ENCODE data around the gene TSC1.

TSC1 gene

DNA sequence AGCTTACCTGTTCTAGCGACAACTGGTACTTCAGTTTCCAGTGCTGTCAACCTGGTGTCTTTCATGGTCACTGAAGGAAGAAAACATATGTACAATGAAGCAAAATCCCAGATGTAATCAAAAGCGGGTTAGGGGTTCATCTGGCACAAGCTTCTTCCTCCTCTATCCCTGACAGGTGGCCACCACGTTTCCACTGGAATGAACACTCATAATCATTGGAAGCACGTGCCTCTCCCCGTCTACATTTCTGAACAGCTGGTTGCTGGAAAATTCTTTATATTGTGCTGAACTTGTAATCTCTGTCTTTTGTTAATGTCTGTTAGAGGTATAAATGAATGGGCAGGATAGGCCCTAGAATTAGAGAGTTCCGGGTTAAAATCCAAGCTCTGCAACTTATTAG, 9.4 kb downstream of the TSC1 start:
- H3K36me3 ChIP-seq (ENCODE audit: insufficient read depth, low read length), result peaks cover 5% of the 10 kb centered on the region
- H3K27me3 ChIP-seq (ENCODE audit: insufficient read depth, low read length), result no peaks in the 10 kb centered on the region
- peaks cover 34% of the 10 kb centered on the region for H3K79me2 ChIP-seq (ENCODE audit: control insufficient read depth, insufficient read depth, low read length, unreplicated experiment)
- no peak overlapping the region for H2AFZ ChIP-seq (ENCODE audit: low read length, unreplicated experiment)
- no peak overlapping the region for H3K27ac ChIP-seq (ENCODE audit: low read depth, low read length)
- peaks cover 5% of the 10 kb centered on the region for H3K4me1 ChIP-seq (ENCODE audit: control insufficient read depth, insufficient read depth, low read length, unreplicated experiment)
- no peak overlapping the region for H3K4me3 ChIP-seq (ENCODE audit: low read depth, low read length)

- peaks cover 14% of the 10 kb centered on the region for H3K79me2 ChIP-seq (ENCODE audit: control insufficient read depth, insufficient read depth, low read length, unreplicated experiment)
- H3K27me3 ChIP-seq (ENCODE audit: insufficient read depth, low read length), result no peaks in the 10 kb centered on the region
- H3K4me3 ChIP-seq (ENCODE audit: low read depth, low read length), result no peak overlapping the region
- H3K27ac ChIP-seq (ENCODE audit: low read depth, low read length), result no peak overlapping the region
- H3K4me1 ChIP-seq (ENCODE audit: control insufficient read depth, insufficient read depth, low read length, unreplicated experiment), result no peaks in the 10 kb centered on the region
- H2AFZ ChIP-seq (ENCODE audit: low read length, unreplicated experiment), result no peak overlapping the region
- peaks cover 14% of the 10 kb centered on the region for H3K36me3 ChIP-seq (ENCODE audit: insufficient read depth, low read length)
These were observed 13.2 kb downstream of the TSC1 start for GRCh38 chr9:132931178-132931735.

GRCh38 chr9:132927704-132928103, 16.7 kb downstream of the TSC1 start:
- Histone ChIP-seq H3K4me1 (ENCODE audit: control insufficient read depth, insufficient read depth, low read length, unreplicated experiment) (no peaks in the 10 kb centered on the region), H3K79me2 (ENCODE audit: control insufficient read depth, insufficient read depth, low read length, unreplicated experiment) (no peaks in the 10 kb centered on the region), H2AFZ (ENCODE audit: low read length, unreplicated experiment) (no peak overlapping the region), H3K27ac (ENCODE audit: low read depth, low read length) (no peak overlapping the region), H3K36me3 (ENCODE audit: insufficient read depth, low read length) (peaks cover 40% of the 10 kb centered on the region), H3K27me3 (ENCODE audit: insufficient read depth, low read length) (no peaks in the 10 kb centered on the region), H3K4me3 (ENCODE audit: low read depth, low read length) (no peak overlapping the region)

GRCh38 chr9:132923346-132923902, 21.0 kb downstream of the TSC1 start:
- Histone ChIP-seq H3K79me2 (ENCODE audit: control insufficient read depth, insufficient read depth, low read length, unreplicated experiment) (no peaks in the 10 kb centered on the region), H3K36me3 (ENCODE audit: insufficient read depth, low read length) (peaks cover 47% of the 10 kb centered on the region)

GRCh38 chr9:132919614-132920268, 24.7 kb downstream of the TSC1 start:
- Histone ChIP-seq H3K4me1 (ENCODE audit: control insufficient read depth, insufficient read depth, low read length, unreplicated experiment) (no peaks in the 10 kb centered on the region), H3K27me3 (ENCODE audit: insufficient read depth, low read length) (no peaks in the 10 kb centered on the region), H2AFZ (ENCODE audit: low read length, unreplicated experiment) (no peak overlapping the region), H3K27ac (ENCODE audit: low read depth, low read length) (no peak overlapping the region), H3K36me3 (ENCODE audit: insufficient read depth, low read length) (peaks cover 27% of the 10 kb centered on the region), H3K4me3 (ENCODE audit: low read depth, low read length) (no peak overlapping the region), H3K79me2 (ENCODE audit: control insufficient read depth, insufficient read depth, low read length, unreplicated experiment) (no peaks in the 10 kb centered on the region)

More at GRCh38 chr9:132923346-132923902, 21.0 kb downstream of the TSC1 start:
- Histone ChIP-seq H3K4me3 (ENCODE audit: low read depth, low read length) (no peak overlapping the region), H3K4me1 (ENCODE audit: control insufficient read depth, insufficient read depth, low read length, unreplicated experiment) (no peaks in the 10 kb centered on the region), H3K27me3 (ENCODE audit: insufficient read depth, low read length) (no peaks in the 10 kb centered on the region), H2AFZ (ENCODE audit: low read length, unreplicated experiment) (no peak overlapping the region), H3K27ac (ENCODE audit: low read depth, low read length) (no peak overlapping the region)

DNA sequence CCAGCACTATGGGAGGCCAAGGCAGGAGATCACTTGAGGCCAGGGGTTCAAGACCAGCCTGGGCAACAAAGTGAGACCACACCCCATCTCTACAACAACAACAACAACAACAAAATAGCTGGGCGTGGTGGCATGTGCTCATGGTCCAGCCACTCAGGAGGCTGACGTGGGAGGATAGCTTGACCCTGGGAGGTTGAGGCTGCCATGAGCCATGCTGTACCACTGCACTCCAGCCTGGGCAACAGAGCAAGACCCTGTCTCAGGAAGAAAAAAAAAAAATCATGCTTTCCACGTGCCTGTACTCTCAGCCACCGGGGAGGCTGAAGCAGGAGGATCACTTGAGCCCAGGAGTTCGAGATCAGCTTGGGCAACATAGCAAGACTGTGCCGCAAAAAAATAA, 29.5 kb downstream of the TSC1 start:
- H2AFZ ChIP-seq (ENCODE audit: low read length, unreplicated experiment), result no peak overlapping the region
- H3K27ac ChIP-seq (ENCODE audit: low read depth, low read length), result no peak overlapping the region
- no peaks in the 10 kb centered on the region for H3K4me1 ChIP-seq (ENCODE audit: control insufficient read depth, insufficient read depth, low read length, unreplicated experiment)
- no peaks in the 10 kb centered on the region for H3K27me3 ChIP-seq (ENCODE audit: insufficient read depth, low read length)
- peaks cover 17% of the 10 kb centered on the region; the same call in 1 of the 2 replicates for H3K36me3 ChIP-seq (ENCODE audit: insufficient read depth, low read length)
- H3K4me3 ChIP-seq (ENCODE audit: low read depth, low read length), result no peak overlapping the region
- no peaks in the 10 kb centered on the region for H3K79me2 ChIP-seq (ENCODE audit: control insufficient read depth, insufficient read depth, low read length, unreplicated experiment)

- H2AFZ ChIP-seq (ENCODE audit: low read length, unreplicated experiment), result no peak overlapping the region
- no peaks in the 10 kb centered on the region for H3K79me2 ChIP-seq (ENCODE audit: control insufficient read depth, insufficient read depth, low read length, unreplicated experiment)
- H3K27me3 ChIP-seq (ENCODE audit: insufficient read depth, low read length), result no peaks in the 10 kb centered on the region
- H3K4me3 ChIP-seq (ENCODE audit: low read depth, low read length), result no peak overlapping the region
- H3K4me1 ChIP-seq (ENCODE audit: control insufficient read depth, insufficient read depth, low read length, unreplicated experiment), result no peaks in the 10 kb centered on the region
- H3K36me3 ChIP-seq (ENCODE audit: insufficient read depth, low read length), result peaks cover 22% of the 10 kb centered on the region
- H3K27ac ChIP-seq (ENCODE audit: low read depth, low read length), result no peak overlapping the region
These were observed 32.3 kb downstream of the TSC1 start for GRCh38 chr9:132912131-132912530.

DNA sequence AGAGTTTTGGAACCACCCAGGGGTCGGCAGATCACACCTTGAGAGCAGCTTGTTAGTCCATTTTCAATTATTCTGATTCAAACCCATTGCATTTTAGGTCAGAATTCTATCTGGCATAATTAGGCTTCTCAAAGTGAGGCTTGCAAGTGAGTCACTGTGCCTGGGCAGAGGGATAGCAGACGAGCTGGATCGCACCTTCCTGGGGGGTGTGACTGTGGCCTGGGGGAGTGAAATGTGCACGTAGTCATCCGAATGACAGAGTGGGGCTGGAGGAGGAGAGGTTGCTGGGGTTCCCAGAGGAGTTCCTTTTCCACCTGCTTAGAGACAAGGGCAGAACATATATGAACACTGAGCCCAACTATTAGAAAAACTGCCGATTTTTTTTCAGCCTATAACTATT, 34.0 kb downstream of the TSC1 start:
- no peaks in the 10 kb centered on the region for H3K4me1 ChIP-seq (ENCODE audit: control insufficient read depth, insufficient read depth, low read length, unreplicated experiment)
- no peak overlapping the region for H3K27ac ChIP-seq (ENCODE audit: low read depth, low read length)
- no peak overlapping the region for H2AFZ ChIP-seq (ENCODE audit: low read length, unreplicated experiment)
- H3K79me2 ChIP-seq (ENCODE audit: control insufficient read depth, insufficient read depth, low read length, unreplicated experiment), result no peaks in the 10 kb centered on the region
- no peak overlapping the region for H3K4me3 ChIP-seq (ENCODE audit: low read depth, low read length)
- H3K27me3 ChIP-seq (ENCODE audit: insufficient read depth, low read length), result no peaks in the 10 kb centered on the region
- H3K36me3 ChIP-seq (ENCODE audit: insufficient read depth, low read length), result peaks cover 18% of the 10 kb centered on the region

GRCh38 chr9:132909311-132909710, 35.1 kb downstream of the TSC1 start:
- Histone ChIP-seq H3K79me2 (ENCODE audit: control insufficient read depth, insufficient read depth, low read length, unreplicated experiment) (no peaks in the 10 kb centered on the region), H3K4me1 (ENCODE audit: control insufficient read depth, insufficient read depth, low read length, unreplicated experiment) (no peaks in the 10 kb centered on the region), H3K36me3 (ENCODE audit: insufficient read depth, low read length) (peaks cover 18% of the 10 kb centered on the region), H3K27ac (ENCODE audit: low read depth, low read length) (no peak overlapping the region), H3K27me3 (ENCODE audit: insufficient read depth, low read length) (no peaks in the 10 kb centered on the region), H2AFZ (ENCODE audit: low read length, unreplicated experiment) (no peak overlapping the region), H3K4me3 (ENCODE audit: low read depth, low read length) (no peak overlapping the region)

DNA sequence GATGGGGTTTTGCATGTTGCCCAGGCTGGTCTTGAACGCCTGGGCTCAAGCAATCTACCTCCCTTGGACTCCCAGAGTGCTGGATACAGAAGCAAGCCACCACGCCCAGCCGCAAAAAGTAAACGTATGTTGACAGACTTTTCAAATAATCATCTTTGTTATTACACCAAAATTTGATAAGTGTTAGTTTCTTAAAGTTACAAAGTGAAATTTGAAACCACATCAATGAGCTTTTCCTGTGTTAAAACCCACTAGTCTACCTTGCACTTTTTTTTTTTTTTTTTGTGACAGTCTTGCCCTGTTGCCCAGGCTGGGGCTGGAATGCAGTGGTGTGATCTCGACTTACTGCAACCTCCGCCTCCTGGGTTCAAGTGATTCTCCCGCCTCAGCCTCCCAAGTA, 35.8 kb downstream of the TSC1 start:
- no peaks in the 10 kb centered on the region for H3K27me3 ChIP-seq (ENCODE audit: insufficient read depth, low read length)
- H3K27ac ChIP-seq (ENCODE audit: low read depth, low read length), result no peak overlapping the region
- H2AFZ ChIP-seq (ENCODE audit: low read length, unreplicated experiment), result no peak overlapping the region
- no peak overlapping the region for H3K4me3 ChIP-seq (ENCODE audit: low read depth, low read length)
- H3K36me3 ChIP-seq (ENCODE audit: insufficient read depth, low read length), result peaks cover 18% of the 10 kb centered on the region
- no peaks in the 10 kb centered on the region for H3K4me1 ChIP-seq (ENCODE audit: control insufficient read depth, insufficient read depth, low read length, unreplicated experiment)
- H3K79me2 ChIP-seq (ENCODE audit: control insufficient read depth, insufficient read depth, low read length, unreplicated experiment), result no peaks in the 10 kb centered on the region

GRCh38 chr9:132905726-132906125, 38.7 kb downstream of the TSC1 start:
- H3K36me3 ChIP-seq (ENCODE audit: insufficient read depth, low read length), result peaks cover 12% of the 10 kb centered on the region
- H3K79me2 ChIP-seq (ENCODE audit: control insufficient read depth, insufficient read depth, low read length, unreplicated experiment), result no peaks in the 10 kb centered on the region
- H3K27me3 ChIP-seq (ENCODE audit: insufficient read depth, low read length), result no peaks in the 10 kb centered on the region
- no peak overlapping the region for H3K4me3 ChIP-seq (ENCODE audit: low read depth, low read length)
- H3K4me1 ChIP-seq (ENCODE audit: control insufficient read depth, insufficient read depth, low read length, unreplicated experiment), result no peaks in the 10 kb centered on the region
- no peak overlapping the region for H3K27ac ChIP-seq (ENCODE audit: low read depth, low read length)
- H2AFZ ChIP-seq (ENCODE audit: low read length, unreplicated experiment), result no peak overlapping the region

Measured in ACC112 (cell line).